GM03348 (cell line): Measurements from ENCODE around the gene KLC3.

Source experiments
- DNase-seq: peaks from one replicate; pipeline ENCODE4 v3.0.0; 2012; ENCODE audit warnings: low spot score

The KLC3 gene

GRCh38 chr19:45349126-45349415 is 8.5 kb downstream of the KLC3 start:
- no peak for DNase-seq

GRCh38 chr19:45349430-45349941 is 8.9 kb downstream of the KLC3 start:
- DNase-seq, result no peak

GRCh38 chr19:45350477-45351058 is 10.0 kb downstream of the KLC3 start:
- DNase-seq, result no peak

- no peak for DNase-seq
Measured at GRCh38 chr19:45351401-45351952, 10.9 kb downstream of the KLC3 start.

DNA sequence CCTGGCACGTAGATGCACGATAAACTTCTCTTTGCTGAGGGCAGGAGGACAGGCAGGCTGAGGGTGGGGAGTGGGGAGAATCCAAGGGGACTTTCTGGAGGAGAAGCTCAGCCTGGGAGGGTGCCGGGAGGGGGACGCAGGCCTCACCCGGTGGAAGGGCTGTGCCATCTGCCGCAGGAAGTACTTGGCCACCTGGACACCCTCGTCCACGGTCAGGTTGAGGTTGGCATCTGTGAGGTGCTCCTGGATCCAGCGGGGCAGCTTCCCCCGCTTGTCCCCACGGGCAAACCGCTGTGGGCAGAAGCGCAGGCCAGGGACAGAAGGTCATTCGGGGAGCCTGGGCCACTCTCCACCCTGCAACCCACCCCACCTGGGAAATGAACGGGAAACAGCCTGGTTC is 11.5 kb downstream of the KLC3 start:
- no peak for DNase-seq

DNA sequence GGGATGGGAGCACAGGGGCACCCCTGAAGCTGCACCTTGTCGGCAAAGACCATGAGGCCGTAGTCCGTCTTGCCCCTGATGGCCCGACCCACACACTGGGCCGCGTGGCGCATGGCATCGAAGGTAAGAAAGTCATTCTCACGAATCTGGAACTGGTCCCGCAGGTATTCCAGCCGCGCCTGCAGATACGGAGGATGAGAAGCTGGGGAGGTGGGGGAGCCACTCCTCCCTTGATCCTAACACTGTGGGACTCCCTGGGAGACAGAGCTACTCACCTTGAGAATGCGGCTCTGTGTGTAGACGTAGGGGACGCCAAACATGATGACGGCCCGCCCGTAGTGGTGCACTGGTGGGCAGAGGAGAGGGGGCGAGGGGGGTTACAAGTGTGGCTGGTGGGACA is 11.9 kb downstream of the KLC3 start:
- DNase-seq, result no peak

DNA sequence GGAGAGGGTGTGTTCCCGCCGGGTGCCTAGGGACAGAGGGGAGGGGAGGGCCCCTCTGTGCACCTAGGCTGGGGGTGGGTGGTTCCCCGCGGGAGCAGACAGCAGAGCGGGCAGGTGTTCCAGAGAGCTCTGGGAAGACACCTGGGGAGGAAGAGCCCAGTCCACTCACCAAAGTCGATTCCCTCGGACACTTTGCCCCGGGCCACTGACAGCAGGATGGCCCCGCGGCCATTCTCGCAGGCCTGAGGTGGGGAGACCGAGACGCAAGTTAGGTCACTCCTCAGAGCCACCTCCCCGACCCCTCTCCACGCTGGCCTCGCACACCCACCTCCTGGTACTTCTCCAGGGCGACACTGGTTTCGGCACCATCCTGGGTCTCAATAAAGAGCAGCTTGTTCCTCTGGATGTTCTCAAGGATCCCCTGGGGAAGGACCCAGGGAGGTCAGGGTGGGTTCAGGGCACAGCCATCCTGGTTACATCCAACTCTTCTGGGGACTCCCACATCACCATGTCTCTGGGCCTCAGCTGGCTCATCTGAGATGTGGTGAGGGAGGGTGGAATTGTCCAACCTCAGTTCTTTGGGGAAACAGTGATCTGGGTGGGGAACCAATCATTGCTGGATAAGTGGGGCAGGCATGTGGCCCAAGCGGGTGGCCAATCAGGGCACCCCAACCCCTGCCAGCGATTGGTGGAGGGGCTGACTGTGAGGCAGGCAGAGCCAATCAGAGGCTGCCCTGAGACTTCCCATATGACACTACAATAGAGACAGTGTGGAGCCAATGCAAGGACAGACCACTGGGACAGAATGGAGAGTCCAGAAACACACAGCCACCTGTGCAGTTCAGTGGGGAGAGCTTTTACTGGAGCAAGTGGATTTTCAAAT is 12.6 kb downstream of the KLC3 start:
- no peak for DNase-seq

- DNase-seq, result no peak
Measured at GRCh38 chr19:45354241-45354842, 13.8 kb downstream of the KLC3 start.

DNA sequence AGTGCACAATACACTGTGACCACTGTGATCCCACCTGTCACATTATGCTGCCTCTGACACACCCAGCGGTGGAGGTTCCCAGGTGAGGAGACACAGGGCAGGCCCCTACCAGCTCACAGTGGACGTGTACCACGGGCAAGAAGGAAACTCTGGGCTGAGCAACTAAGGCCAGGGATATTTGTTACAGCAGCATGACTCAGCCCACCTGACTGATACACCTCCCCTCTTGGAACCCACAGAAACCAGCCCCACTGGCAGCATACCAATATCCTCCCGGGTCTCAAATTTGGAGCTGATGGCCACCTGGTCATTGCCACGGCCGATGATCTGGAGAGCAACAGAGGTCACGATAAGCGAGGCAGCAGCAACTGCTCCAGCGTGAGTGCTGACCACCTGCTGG is 14.9 kb downstream of the KLC3 start:
- DNase-seq, result no peak

DNA sequence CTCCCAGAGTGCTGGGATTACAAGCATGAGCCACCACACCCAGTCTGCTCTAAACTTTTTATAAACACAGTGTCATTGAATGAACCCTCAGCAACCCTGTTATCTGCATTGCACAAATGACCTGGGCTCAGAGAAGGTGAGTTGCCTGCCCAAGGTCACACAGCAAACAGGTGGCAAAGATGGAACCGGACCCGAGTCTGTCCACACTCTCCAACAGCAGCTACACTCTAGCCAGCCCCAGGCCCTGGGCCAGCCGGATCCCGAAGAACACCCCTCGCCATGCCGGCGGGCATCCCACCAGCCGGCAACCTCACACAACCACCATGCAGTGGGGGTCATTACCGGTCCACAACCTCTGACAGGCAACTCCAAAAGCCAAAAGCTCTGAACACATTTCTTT is 15.4 kb downstream of the KLC3 start:
- no peak for DNase-seq

GRCh38 chr19:45356760-45357444 is 16.4 kb downstream of the KLC3 start:
- DNase-seq, result no peak

DNA sequence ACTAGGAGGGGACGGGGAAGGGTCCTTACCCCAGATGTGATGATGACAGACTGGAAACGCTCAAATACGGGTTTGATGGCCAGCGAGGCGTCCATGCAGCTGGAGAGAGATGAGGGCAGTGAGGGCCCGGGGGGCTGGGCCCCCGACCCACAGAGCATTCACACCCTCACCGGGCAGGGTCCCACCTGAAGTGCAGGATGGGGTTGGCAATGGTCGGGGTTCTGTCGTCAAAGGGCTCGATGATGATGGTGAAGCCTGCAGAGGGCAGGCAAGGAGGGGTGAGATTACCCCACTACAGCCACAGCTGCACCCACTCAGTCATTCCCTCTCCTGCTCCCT is 16.9 kb downstream of the KLC3 start:
- DNase-seq, result no peak

GRCh38 chr19:45358213-45358792 is 17.8 kb downstream of the KLC3 start:
- DNase-seq, result no peak

- no peak for DNase-seq
Measured at GRCh38 chr19:45361608-45362007, 21.1 kb downstream of the KLC3 start.

DNA sequence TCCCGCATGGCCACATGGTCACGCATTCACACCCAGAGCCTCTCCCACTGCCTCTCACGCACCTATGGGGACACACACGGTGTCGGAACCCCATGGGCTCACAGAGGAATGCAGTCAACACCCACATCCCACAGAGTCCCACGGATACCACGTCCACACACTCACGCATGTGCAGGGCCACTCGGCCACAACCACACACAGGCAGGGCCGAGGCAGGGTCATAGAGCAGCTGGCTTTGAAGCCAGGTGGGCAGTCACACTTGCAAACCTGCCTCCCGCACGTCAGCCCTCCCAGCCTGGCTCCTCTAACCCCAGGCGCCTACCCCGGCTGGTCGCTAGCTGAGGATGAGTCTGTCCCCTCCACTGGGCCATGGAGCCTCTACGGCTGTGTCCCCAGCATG is 21.7 kb downstream of the KLC3 start:
- no peak for DNase-seq

DNA sequence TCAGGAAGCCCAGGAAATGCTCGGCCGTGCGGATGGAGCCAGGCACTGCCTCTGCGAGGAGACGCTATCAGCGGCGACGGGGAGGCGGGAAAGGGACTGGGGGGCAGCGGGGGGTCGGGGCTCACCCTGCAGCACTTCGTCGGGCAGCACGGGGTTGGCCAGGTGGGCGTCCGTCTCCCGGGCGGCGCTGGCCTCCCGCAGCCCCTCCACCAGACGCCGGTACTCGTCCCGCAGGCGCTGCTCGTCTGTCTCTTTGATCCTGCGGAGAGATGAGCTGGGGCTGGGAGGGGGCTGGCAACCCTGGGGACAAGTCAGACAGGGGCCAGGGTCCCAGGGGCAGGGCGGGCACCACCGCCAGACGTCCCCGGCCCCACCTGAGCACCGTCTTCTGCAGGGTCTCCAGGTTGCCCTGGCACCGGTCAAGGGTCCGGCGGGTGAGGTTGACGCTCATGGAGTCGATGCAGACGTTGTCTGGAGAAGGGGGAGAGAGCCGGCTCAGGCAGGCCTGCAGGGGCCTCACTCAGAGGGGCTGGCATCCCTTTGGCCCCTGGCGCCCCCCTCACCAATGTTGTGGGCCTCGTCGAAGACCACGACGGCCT is 23.4 kb downstream of the KLC3 start:
- no peak for DNase-seq

GRCh38 chr19:45364696-45365095 is 24.1 kb downstream of the KLC3 start:
- no peak for DNase-seq

DNA sequence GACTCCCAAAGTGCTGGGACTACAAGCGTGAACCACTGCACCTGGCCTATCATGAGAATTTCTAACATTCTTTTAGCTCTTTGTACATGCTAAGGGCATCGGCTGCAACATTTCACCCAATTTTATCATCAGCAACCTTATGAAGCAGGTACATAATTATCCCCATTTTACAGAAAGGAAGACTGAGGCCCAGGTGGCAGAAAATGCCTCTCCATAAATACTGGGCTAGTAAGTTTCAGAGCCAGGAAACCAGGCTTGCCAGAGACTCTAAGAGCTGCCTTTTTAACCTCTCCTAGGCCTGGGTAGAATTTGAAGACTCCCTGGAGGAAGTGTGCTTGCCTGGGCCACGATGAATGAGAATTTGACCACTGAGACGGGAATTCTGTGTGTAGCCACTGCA is 27.6 kb downstream of the KLC3 start:
- no peak for DNase-seq

DNA sequence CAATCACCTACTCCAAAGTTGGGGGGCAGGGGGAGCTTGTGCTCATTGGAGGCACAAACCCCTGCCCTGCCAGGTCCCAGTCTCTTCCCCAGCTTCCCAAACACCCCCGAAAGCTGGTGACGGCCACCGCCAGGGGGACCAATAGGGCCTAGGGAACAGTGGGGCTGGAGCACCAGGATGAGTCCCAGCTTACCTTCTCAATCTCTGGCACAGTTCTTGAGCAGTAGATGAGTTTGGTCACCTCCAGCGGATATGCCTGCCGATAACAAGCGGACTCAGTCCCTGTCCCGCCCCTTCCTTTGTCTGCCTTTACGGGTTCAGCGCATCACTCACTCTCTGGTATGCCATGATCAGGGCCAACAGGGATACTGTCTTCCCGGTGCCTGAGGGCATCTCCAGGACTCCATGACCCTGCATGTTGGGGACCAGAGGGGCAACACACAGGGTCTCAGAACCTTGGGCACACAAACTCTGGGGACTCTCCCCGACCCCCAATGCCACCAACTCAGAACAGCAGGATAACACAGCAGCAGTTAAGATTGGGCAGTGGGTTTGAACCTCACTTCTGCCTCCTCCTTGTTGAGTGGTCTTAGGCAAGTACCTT is 28.3 kb downstream of the KLC3 start:
- DNase-seq, result no peak

- peak; percentile 100 for DNase-seq
Measured at GRCh38 chr19:45370410-45371204, 30.1 kb downstream of the KLC3 start, which contains the start of gene ERCC2. TSS of gene ERCC2 (minus strand) at chr19:45370573. CDS start at chr19:45370540, 33 bp downstream.
